Right ventricle myocardium inferior (tissue), 1 donor: ENCODE measurements around the gene KRTAP12-3. TPM values are rescaled to one million over a fixed set of nuclear protein-coding genes. Genes with fewer than 3 reads are reported as not detected.
"Not testable (repeated sequence)": the region's sequence is repeated elsewhere in the genome, so short reads cannot be mapped to it uniquely, and the experiment has no call there.

Source experiments
- ATAC-seq: fragments of 200-7000 bp; cut with Tn5 transposase; one replicate; pipeline ENCODE4 v1.9.1; 2020; ENCODE audit warnings: mild to moderate bottlenecking, moderate library complexity
- DNase-seq: peaks from one replicate; pipeline ENCODE4 v3.0.0; 2021; ENCODE audit errors: missing footprints
- intact Hi-C: fragments of 100-400 bp; cut with DNase I; formaldehyde crosslinking; loops from one replicate; pipeline ENCODE4 v1.11.0; 2022
- total RNA-seq: library from RNA; stranded (reverse); fragmentation: NEBNext Ultra II Directional; extraction: Animal tissue kit (Norgen Biotek cat#: 25700); gene quantifications from one replicate; pipeline ENCODE4 v1.2.1, GENCODE V29; 2021
- donor health status: DM: no; HTN: yes; CAD: no; lungs with severe emphysema.

The KRTAP12-3 gene
- total RNA-seq, 1 donor from 2014 or later: not detected

GRCh38 chr21:44667612-44668011 lies 9.9 kb downstream of the KRTAP12-3 start:
- intact Hi-C loops: no loop called here
- DNase-seq (no peak), ATAC-seq (no peak)

GRCh38 chr21:44670642-44671432 lies 13.1 kb downstream of the KRTAP12-3 start:
- no peak for ATAC-seq
- DNase-seq: no peak
- intact Hi-C loops: no loop called here

GRCh38 chr21:44671911-44672310 lies 14.2 kb downstream of the KRTAP12-3 start:
- ATAC-seq (no peak), DNase-seq (no peak)
- intact Hi-C loops: no loop called here

GRCh38 chr21:44677881-44678280 lies 20.1 kb downstream of the KRTAP12-3 start:
- DNase-seq: no peak
- ATAC-seq: no peak
- intact Hi-C loops: no loop called here

- intact Hi-C loops: no loop called here
- DNase-seq: no peak
- ATAC-seq: no peak
Measured at GRCh38 chr21:44681152-44681551, 23.4 kb downstream of the KRTAP12-3 start.

- ATAC-seq: no peak
- intact Hi-C loops: no loop called here
- no peak for DNase-seq
Measured at GRCh38 chr21:44681861-44682579, 24.3 kb downstream of the KRTAP12-3 start, which contains the start of gene KRTAP12-1. KRTAP12-1 (minus strand) TSS chr21:44682163; CDS start chr21:44682123, 40 bp downstream.

- DNase-seq: no peak
- intact Hi-C loops: no loop called here
- no peak for ATAC-seq
Measured at GRCh38 chr21:44682580-44683151, 24.9 kb downstream of the KRTAP12-3 start.

- no peak for DNase-seq
- intact Hi-C loops: no loop called here
Measured at GRCh38 chr21:44684077-44684476, 26.3 kb downstream of the KRTAP12-3 start.

GRCh38 chr21:44684483-44684882 lies 26.8 kb downstream of the KRTAP12-3 start:
- DNase-seq: no peak
- intact Hi-C loops: no loop called here
- ATAC-seq: no peak

More at GRCh38 chr21:44684077-44684476, 26.3 kb downstream of the KRTAP12-3 start:
- no peak for ATAC-seq

GRCh38 chr21:44685050-44685449 lies 27.3 kb downstream of the KRTAP12-3 start:
- DNase-seq, intact Hi-C loops, ATAC-seq: not testable (repeated sequence)

- ATAC-seq (no peak), DNase-seq (no peak)
- intact Hi-C loops: no loop called here
Measured at GRCh38 chr21:44686000-44686781, 28.5 kb downstream of the KRTAP12-3 start.

GRCh38 chr21:44686843-44687561 lies 29.3 kb downstream of the KRTAP12-3 start:
- ATAC-seq (no peak), DNase-seq (no peak)

GRCh38 chr21:44687671-44688070 lies 29.9 kb downstream of the KRTAP12-3 start:
- intact Hi-C loops: no loop called here
- ATAC-seq (no peak), DNase-seq (no peak)

More at GRCh38 chr21:44686843-44687561, 29.3 kb downstream of the KRTAP12-3 start:
- intact Hi-C loops: no loop called here

- ATAC-seq, DNase-seq, intact Hi-C loops: not testable (repeated sequence)
Measured at GRCh38 chr21:44689740-44690139, 32.0 kb downstream of the KRTAP12-3 start.

- DNase-seq: no peak
- ATAC-seq: no peak
- intact Hi-C loops: no loop called here
Measured at GRCh38 chr21:44691686-44692085, 34.0 kb downstream of the KRTAP12-3 start.

GRCh38 chr21:44692798-44693512 lies 35.2 kb downstream of the KRTAP12-3 start:
- intact Hi-C loops: no loop called here
- ATAC-seq: no peak
- DNase-seq: no peak

GRCh38 chr21:44694776-44695175 lies 37.0 kb downstream of the KRTAP12-3 start:
- ATAC-seq (no peak), DNase-seq (no peak)
- intact Hi-C loops: no loop called here

GRCh38 chr21:44695184-44695583 lies 37.5 kb downstream of the KRTAP12-3 start:
- intact Hi-C loops: no loop called here
- ATAC-seq: no peak
- no peak for DNase-seq
